Measurements from ENCODE around the gene VPS13C. TPM values are rescaled to one million over a fixed set of nuclear protein-coding genes. Genes with fewer than 3 reads are reported as not detected.

VPS13C gene, protein sequence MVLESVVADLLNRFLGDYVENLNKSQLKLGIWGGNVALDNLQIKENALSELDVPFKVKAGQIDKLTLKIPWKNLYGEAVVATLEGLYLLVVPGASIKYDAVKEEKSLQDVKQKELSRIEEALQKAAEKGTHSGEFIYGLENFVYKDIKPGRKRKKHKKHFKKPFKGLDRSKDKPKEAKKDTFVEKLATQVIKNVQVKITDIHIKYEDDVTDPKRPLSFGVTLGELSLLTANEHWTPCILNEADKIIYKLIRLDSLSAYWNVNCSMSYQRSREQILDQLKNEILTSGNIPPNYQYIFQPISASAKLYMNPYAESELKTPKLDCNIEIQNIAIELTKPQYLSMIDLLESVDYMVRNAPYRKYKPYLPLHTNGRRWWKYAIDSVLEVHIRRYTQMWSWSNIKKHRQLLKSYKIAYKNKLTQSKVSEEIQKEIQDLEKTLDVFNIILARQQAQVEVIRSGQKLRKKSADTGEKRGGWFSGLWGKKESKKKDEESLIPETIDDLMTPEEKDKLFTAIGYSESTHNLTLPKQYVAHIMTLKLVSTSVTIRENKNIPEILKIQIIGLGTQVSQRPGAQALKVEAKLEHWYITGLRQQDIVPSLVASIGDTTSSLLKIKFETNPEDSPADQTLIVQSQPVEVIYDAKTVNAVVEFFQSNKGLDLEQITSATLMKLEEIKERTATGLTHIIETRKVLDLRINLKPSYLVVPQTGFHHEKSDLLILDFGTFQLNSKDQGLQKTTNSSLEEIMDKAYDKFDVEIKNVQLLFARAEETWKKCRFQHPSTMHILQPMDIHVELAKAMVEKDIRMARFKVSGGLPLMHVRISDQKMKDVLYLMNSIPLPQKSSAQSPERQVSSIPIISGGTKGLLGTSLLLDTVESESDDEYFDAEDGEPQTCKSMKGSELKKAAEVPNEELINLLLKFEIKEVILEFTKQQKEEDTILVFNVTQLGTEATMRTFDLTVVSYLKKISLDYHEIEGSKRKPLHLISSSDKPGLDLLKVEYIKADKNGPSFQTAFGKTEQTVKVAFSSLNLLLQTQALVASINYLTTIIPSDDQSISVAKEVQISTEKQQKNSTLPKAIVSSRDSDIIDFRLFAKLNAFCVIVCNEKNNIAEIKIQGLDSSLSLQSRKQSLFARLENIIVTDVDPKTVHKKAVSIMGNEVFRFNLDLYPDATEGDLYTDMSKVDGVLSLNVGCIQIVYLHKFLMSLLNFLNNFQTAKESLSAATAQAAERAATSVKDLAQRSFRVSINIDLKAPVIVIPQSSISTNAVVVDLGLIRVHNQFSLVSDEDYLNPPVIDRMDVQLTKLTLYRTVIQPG (N-terminal part only)
- 100 to 1,000 TPM; 116 to 127 TPM for total RNA-seq
- 327 to 523 reads per million in 2 donors for total RNA-seq

DNA sequence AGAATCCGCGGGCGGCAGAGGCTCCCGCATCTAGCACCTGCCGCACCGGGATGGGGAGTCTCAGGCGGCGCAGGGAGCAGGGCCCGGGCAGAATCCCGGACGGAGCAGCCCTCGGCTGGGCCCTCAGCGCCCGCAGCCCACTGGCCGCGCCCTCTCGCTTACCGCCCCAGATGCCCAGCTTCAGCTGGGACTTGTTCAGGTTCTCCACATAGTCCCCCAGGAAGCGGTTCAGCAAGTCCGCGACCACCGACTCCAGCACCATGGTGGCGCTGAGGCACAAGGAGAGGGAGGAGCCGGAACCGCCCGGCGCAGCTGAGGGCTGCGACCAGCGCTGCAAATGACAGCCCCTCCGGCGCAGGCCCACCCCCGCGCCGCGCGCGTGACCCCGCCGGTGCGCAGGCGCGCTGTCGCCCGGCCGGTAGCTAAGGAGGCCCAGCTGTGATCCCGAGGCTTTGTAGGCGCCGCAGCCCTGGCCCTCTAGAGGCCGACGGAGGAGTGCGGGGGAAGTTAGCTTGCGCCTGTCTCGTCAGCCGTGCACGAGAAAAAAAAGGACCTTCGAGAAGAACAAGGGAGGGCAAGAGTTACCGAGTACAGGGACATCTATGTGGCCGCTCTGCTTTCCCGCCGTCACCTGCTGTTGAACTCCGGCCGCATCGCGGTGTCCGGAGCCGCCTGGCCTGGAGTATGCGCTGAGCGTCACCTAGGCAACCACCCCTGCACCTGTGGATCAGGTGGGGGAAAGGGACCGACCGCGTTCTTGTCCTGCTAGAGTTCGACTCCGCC lies at the start of gene VPS13C:
TSS of gene VPS13C (minus strand) at position 335 of the 783 bp plus-strand sequence. CDS start at position 262, 73 bp downstream.
- ATAC-seq (peak; percentile 86), DNase-seq (peak; percentile 88 to 92 (median 90))
- no peaks in the 10 kb centered on the region for H3K9me3 ChIP-seq (ENCODE audit: control insufficient read depth, low read length, poor library complexity, severe bottlenecking)
- peak within 1 kb of the TSS; percentile 98 for H3K4me3 Mint-ChIP-seq
- H3K36me3 Mint-ChIP-seq (ENCODE audit: low read depth) = peaks cover 5% of the 10 kb centered on the region
- peaks cover 35% of the 10 kb centered on the region for H3K4me1 Mint-ChIP-seq
- peak within 1 kb of the TSS; percentile 98 for H3K27ac Mint-ChIP-seq
- no peaks in the 10 kb centered on the region for H3K27me3 Mint-ChIP-seq

DNA sequence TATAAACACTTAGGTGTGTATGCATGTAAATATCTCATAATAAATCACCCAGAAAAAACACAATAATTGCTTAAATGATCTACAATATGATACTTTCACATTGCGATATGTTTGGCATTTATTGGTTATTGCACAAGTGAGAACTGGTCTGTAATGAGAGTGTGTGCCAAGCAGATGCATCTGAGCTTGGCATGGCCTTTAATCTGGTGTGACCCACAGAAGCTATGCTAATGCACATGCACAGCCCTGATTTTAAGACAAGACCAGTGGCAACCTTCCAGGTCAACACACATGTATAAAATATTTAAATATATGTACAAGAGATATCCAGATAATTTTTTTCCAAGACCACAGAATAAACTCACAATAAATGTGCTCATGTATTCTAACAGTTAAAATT lies 49.2 kb upstream of the VPS13C start:
- Mint-ChIP-seq H3K4me3 (no peak overlapping the region), H3K27ac (no peak overlapping the region), H3K36me3 (ENCODE audit: low read depth) (peaks cover 5% of the 10 kb centered on the region), H3K4me1 (peaks cover 11% of the 10 kb centered on the region), H3K27me3 (no peaks in the 10 kb centered on the region)
- no peaks in the 10 kb centered on the region for H3K9me3 ChIP-seq (ENCODE audit: control insufficient read depth, low read length, poor library complexity, severe bottlenecking)
- DNase-seq (no peak), ATAC-seq (no peak)

DNA sequence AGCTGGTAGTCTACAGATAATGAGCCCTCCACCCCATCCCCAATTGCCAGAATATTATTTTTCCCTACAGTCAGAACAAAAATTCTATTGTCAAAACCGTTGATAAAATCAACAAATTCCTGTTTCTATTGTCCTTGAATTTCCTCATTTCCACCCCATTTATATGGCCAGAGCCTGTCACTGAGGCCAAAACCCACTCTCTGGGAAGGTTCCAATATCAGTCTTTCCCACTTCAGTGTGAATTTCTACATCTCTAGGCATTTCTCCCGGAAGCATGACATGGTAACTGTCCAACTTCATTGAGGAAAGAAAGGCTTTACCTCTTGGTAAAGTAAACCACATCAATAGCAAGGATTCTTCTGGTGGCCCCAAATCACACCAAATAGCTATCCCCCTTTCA lies 48.2 kb upstream of the VPS13C start:
- no peak overlapping the region for H3K27ac Mint-ChIP-seq
- H3K4me1 Mint-ChIP-seq = peaks cover 8% of the 10 kb centered on the region
- no peak overlapping the region for H3K4me3 Mint-ChIP-seq
- H3K36me3 Mint-ChIP-seq (ENCODE audit: low read depth) = peaks cover 5% of the 10 kb centered on the region
- no peaks in the 10 kb centered on the region for H3K27me3 Mint-ChIP-seq
- DNase-seq (no peak), ATAC-seq (no peak)
- no peaks in the 10 kb centered on the region for H3K9me3 ChIP-seq (ENCODE audit: control insufficient read depth, low read length, poor library complexity, severe bottlenecking)

DNA sequence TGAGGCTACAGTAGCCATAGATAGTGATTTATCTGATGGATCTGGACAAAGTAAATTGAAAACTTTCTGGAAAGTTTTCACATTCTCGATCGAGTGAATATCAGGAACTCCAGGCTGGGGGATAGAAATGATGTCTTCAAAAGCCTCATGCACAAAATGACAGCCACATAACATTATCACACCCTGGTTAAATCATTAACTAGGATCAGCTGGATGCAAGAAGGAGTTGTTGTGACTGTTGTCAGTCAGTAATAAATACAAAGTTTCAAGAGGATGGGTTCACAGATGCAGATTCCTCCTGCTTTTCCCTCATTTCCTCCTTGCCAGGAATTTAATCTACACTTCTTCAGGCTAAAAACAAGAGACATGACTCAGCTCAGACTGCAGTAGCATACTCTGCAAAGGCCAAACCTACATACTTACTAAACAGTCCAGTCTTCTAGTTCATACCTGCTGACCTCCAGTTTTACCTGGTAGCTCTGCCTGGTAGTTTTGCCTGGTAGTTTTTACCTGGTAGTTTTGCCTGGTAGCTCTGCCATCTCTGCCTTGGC lies 47.4 kb upstream of the VPS13C start:
- no peaks in the 10 kb centered on the region for H3K27me3 Mint-ChIP-seq
- no peaks in the 10 kb centered on the region for H3K9me3 ChIP-seq (ENCODE audit: control insufficient read depth, low read length, poor library complexity, severe bottlenecking)
- peaks cover 6% of the 10 kb centered on the region for H3K4me1 Mint-ChIP-seq
- H3K36me3 Mint-ChIP-seq (ENCODE audit: low read depth) = peaks cover 2% of the 10 kb centered on the region
- DNase-seq = no peak
- no peak for ATAC-seq
- H3K4me3 Mint-ChIP-seq = no peak overlapping the region
- H3K27ac Mint-ChIP-seq = no peak overlapping the region

DNA sequence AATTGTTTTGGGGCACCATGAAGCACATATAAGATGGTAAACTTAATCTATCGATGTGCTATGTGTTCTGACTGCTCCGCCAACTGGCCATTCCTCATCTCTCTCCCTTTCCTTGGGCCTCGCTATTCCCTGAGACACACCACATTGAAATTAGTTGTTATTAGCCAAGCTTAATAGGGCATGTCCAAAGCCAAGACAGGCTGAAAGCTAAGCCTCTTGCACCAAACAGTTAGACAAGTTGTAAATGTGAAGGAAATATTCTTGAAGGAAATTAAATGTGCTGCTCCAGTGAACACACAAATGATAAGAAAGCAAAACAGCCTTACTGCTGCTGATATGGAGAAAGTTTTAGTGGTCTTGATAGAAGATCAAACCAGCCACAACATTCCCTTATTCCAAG lies 45.8 kb upstream of the VPS13C start:
- Mint-ChIP-seq H3K4me1 (peaks cover 6% of the 10 kb centered on the region), H3K27me3 (no peaks in the 10 kb centered on the region), H3K27ac (no peak overlapping the region), H3K36me3 (ENCODE audit: low read depth) (peaks cover 2% of the 10 kb centered on the region), H3K4me3 (no peak overlapping the region)
- H3K9me3 ChIP-seq (ENCODE audit: control insufficient read depth, low read length, poor library complexity, severe bottlenecking) = no peaks in the 10 kb centered on the region
- ATAC-seq (no peak), DNase-seq (no peak)

DNA sequence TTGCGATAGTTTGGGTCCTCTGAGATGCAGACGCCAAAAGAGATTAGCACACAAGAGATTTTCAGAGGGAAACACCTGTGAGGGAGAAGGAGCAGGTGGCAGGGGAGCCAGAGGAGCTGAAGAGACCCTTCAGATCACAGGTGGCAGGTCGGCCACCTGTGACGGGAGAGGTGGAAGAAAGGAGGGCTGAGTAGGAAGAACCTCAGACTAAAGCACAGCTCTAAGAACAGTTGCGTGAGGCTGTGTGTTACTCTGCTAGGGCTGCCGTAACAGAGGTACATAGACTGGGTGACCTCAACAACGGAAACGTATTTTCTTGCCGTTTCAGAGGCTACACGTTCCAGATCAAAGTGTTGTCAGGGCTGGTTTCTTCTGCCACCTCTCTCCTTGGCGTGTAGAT lies 45.0 kb upstream of the VPS13C start:
- ATAC-seq (no peak), DNase-seq (no peak)
- H3K27me3 Mint-ChIP-seq = no peaks in the 10 kb centered on the region
- H3K36me3 Mint-ChIP-seq (ENCODE audit: low read depth) = peaks cover 2% of the 10 kb centered on the region
- H3K9me3 ChIP-seq (ENCODE audit: control insufficient read depth, low read length, poor library complexity, severe bottlenecking) = no peaks in the 10 kb centered on the region
- peaks cover 3% of the 10 kb centered on the region for H3K4me1 Mint-ChIP-seq
- H3K27ac Mint-ChIP-seq = no peak overlapping the region
- H3K4me3 Mint-ChIP-seq = no peak overlapping the region

DNA sequence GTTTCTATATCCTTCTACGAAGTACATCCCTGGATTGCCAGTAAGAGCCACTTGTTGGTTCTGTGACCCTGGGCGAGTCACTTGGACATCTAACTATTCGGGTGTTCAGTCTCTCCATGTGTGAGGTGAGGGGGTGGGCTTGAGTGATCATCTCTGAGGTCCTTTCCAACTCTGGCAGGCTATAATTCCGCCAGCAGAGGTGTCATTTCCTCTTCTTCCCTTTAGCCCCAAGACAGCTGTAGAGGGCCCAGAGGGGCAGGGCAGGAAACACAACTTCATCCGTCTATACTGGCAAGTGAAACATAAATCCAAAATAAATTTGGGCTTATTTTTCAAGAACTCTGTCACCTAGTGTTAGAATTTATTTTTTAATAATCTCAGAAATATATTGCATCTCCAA lies 44.6 kb upstream of the VPS13C start:
- Mint-ChIP-seq H3K4me3 (no peak overlapping the region), H3K27me3 (no peaks in the 10 kb centered on the region), H3K27ac (no peak overlapping the region), H3K4me1 (no peaks in the 10 kb centered on the region), H3K36me3 (ENCODE audit: low read depth) (peaks cover 2% of the 10 kb centered on the region)
- DNase-seq = no peak
- ATAC-seq = no peak
- no peaks in the 10 kb centered on the region for H3K9me3 ChIP-seq (ENCODE audit: control insufficient read depth, low read length, poor library complexity, severe bottlenecking)

DNA sequence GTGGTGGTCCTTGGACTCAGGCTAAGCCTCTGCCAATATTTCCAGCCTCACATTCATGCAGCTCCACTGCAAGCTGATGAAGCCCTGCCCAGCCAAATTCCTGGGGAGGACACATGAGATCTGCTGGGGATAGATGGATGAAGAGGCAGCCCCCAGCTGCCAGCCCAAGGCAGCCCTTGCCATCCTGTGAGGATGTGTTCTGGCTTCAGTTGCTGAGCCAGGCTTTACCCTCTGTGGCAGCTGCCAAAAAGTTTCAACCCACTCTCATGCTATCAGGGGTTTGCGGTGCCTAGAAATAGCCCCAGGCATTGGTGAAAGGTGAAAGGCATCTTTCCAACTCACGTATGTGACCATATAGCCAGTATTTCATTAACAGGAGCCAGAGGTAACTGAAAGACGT lies 44.2 kb upstream of the VPS13C start:
- no peaks in the 10 kb centered on the region for H3K4me1 Mint-ChIP-seq
- peaks cover 2% of the 10 kb centered on the region for H3K36me3 Mint-ChIP-seq (ENCODE audit: low read depth)
- no peaks in the 10 kb centered on the region for H3K9me3 ChIP-seq (ENCODE audit: control insufficient read depth, low read length, poor library complexity, severe bottlenecking)
- H3K4me3 Mint-ChIP-seq = no peak overlapping the region
- DNase-seq = no peak
- H3K27me3 Mint-ChIP-seq = no peaks in the 10 kb centered on the region
- no peak for ATAC-seq
- H3K27ac Mint-ChIP-seq = no peak overlapping the region

DNA sequence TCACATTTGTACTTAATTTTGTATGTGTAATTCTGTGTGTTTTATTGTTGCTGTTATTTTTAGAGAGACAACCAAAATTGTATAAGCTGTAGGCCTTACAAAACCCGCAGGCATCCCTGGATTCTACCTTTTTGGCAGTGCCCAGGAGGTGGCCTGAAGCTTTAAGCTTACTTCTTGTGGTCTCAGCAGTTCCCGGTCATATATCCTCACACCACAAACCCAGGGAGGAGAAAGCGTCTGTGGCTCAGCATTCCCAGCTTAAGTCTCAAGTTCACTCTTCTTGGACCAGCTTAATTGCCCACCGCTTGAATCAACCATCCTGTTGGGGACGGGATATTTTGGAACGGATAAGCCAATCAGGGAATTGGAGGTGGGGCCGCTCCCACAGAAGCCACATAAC lies 43.2 kb upstream of the VPS13C start:
- no peak overlapping the region for H3K4me3 Mint-ChIP-seq
- ATAC-seq = no peak
- H3K27ac Mint-ChIP-seq = no peak overlapping the region
- no peaks in the 10 kb centered on the region for H3K27me3 Mint-ChIP-seq
- H3K36me3 Mint-ChIP-seq (ENCODE audit: low read depth) = peaks cover 2% of the 10 kb centered on the region
- H3K4me1 Mint-ChIP-seq = no peaks in the 10 kb centered on the region
- DNase-seq = no peak
- H3K9me3 ChIP-seq (ENCODE audit: control insufficient read depth, low read length, poor library complexity, severe bottlenecking) = no peaks in the 10 kb centered on the region

DNA sequence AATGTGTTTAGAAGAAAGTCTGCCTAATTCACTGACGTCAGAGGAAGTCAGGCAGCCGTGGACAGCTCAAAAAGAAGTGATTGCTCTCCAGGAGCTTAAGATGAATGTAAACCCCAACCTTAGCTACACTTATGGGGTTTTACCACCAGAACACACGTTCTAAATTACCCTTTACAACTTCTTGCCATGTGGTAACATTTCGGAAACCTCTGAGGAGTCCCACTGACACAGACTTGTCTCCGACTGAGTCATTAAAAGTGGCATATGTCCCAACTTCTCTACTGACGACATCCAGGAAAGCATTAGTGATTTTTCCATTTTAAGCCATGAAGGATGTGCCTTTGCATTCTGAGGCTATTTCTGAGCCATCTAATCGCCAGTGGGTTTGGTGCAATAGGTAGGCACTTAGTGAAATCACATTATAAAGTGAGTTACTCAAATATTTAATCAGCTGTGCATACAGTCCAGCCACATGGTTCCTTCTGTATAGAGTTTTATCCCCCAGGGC lies 38.9 kb upstream of the VPS13C start:
- Mint-ChIP-seq H3K4me1 (no peaks in the 10 kb centered on the region), H3K27me3 (no peaks in the 10 kb centered on the region), H3K4me3 (no peak overlapping the region), H3K27ac (no peak overlapping the region), H3K36me3 (ENCODE audit: low read depth) (no peaks in the 10 kb centered on the region)
- ATAC-seq (peak; percentile 79), DNase-seq (no peak)
- no peaks in the 10 kb centered on the region for H3K9me3 ChIP-seq (ENCODE audit: control insufficient read depth, low read length, poor library complexity, severe bottlenecking)

DNA sequence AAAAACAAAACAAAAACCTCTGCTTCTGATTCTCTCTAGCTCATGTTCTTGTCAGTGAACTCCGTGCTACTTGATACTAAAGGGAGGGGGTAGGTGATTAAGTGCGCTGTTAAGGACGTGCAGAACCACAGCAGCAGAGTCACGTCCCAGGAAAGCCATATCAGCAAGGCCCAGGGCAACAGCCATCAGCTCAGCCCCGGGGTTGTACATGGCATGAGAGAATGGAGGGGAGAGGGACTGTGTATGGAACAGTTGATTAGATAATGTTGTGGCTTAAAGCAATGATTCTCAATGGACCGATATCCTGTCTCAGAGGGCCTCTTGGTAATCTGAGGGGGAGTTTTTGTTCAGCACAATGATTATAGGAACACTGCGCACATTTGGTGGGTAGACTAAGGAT lies 34.1 kb upstream of the VPS13C start:
- Mint-ChIP-seq H3K4me3 (no peak overlapping the region), H3K36me3 (ENCODE audit: low read depth) (no peaks in the 10 kb centered on the region), H3K4me1 (peaks cover 4% of the 10 kb centered on the region), H3K27ac (no peak overlapping the region), H3K27me3 (no peaks in the 10 kb centered on the region)
- DNase-seq (no peak), ATAC-seq (no peak)
- no peaks in the 10 kb centered on the region for H3K9me3 ChIP-seq (ENCODE audit: control insufficient read depth, low read length, poor library complexity, severe bottlenecking)

DNA sequence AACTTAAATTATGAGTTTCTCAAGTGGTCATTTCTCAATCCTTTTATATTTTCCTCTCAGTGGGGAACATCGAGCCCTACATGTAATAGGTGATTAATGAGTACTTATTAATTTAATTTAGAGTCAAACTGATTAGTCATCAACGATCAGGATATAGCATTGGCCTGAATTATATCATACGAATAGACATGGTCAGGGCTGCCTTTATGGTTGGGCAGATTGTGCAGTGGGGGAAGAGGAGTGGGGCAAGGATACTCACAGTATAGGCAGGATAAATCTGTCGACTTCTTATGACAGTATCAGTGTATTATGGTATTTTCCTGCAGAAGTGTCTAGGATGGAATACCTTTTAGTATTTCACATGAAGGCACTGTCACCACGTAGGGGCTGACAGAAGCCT lies 33.6 kb upstream of the VPS13C start:
- no peak for DNase-seq
- H3K9me3 ChIP-seq (ENCODE audit: control insufficient read depth, low read length, poor library complexity, severe bottlenecking) = no peaks in the 10 kb centered on the region
- Mint-ChIP-seq H3K27me3 (no peaks in the 10 kb centered on the region), H3K4me1 (peaks cover 4% of the 10 kb centered on the region), H3K4me3 (no peak overlapping the region), H3K27ac (no peak overlapping the region), H3K36me3 (ENCODE audit: low read depth) (no peaks in the 10 kb centered on the region)
- ATAC-seq = no peak
